GM23338 (cell line): ENCODE results near the gene USP7. TPM values are rescaled to one million over a fixed set of nuclear protein-coding genes. Genes with fewer than 3 reads are reported as not detected.

Experiments used
- ATAC-seq: fragments of 200-7000 bp; cut with Tn5 transposase; 3 replicates; pipeline ENCODE4 v1.9.1; 2020
- DNase-seq: peaks from one replicate; pipeline ENCODE4 v3.0.0-alpha.2; 2015; ENCODE audit warnings: low spot score
- H2AFZ ChIP-seq: fragments of 200-600 bp; sonication (generic); 2 replicates; pipeline ENCODE4 v1.8.0; 2016; ENCODE audit warnings: antibody characterized with exemption, mild to moderate bottlenecking, moderate library complexity
- H3F3A ChIP-seq: fragments of 200-600 bp; sonication (generic); replicated peaks from 2 replicates; pipeline ENCODE4 v1.8.0; 2017; ENCODE audit warnings: antibody characterized with exemption, mixed run types, low read depth
- H3K27ac ChIP-seq: fragments of 200-600 bp; sonication (generic); 2 replicates; pipeline ENCODE4 v1.6.1; 2016; ENCODE audit warnings: low read depth
- H3K27me3 ChIP-seq: fragments of 200-600 bp; sonication (generic); 2 replicates; pipeline ENCODE4 v1.8.0; 2016; ENCODE audit warnings: mild to moderate bottlenecking, mixed run types, moderate library complexity; ENCODE audit not compliant: insufficient read depth
- H3K36me3 ChIP-seq: fragments of 200-600 bp; sonication (generic); 2 replicates; pipeline ENCODE4 v1.8.0; 2016; ENCODE audit warnings: mild to moderate bottlenecking; ENCODE audit not compliant: insufficient read depth
- H3K4me1 ChIP-seq: fragments of 200-600 bp; sonication (generic); 2 replicates; pipeline ENCODE4 v1.8.0; 2016; ENCODE audit warnings: mild to moderate bottlenecking, moderate library complexity; ENCODE audit not compliant: insufficient read depth
- H3K4me2 ChIP-seq: fragments of 200-600 bp; sonication (generic); 2 replicates; pipeline ENCODE4 v1.7.1; 2017; ENCODE audit warnings: mixed run types
- H3K4me3 ChIP-seq: fragments of 200-600 bp; sonication (generic); 2 replicates; pipeline ENCODE4 v1.6.1; 2016; ENCODE audit warnings: mixed run types
- H3K79me2 ChIP-seq: fragments of 200-600 bp; sonication (generic); replicated peaks from 2 replicates; pipeline ENCODE4 v1.8.0; 2017; ENCODE audit warnings: mild to moderate bottlenecking; ENCODE audit not compliant: insufficient read depth
- H3K9me2 ChIP-seq: fragments of 200-600 bp; sonication (generic); 2 replicates; pipeline ENCODE4 v1.8.0; 2017; ENCODE audit not compliant: insufficient read depth
- H4K20me1 ChIP-seq: fragments of 200-600 bp; sonication (generic); replicated peaks from 2 replicates; pipeline ENCODE4 v1.8.0; 2017; ENCODE audit warnings: mild to moderate bottlenecking; ENCODE audit not compliant: insufficient read depth
- H3K27ac Mint-ChIP-seq: 2 replicates; pipeline ENCODE4 v1.8.0; 2020; ENCODE audit warnings: inconsistent platforms, mild to moderate bottlenecking, moderate library complexity, mixed read lengths
- H3K27me3 Mint-ChIP-seq: 3 replicates; pipeline ENCODE4 v1.8.0; 2022; ENCODE audit warnings: low read depth, mild to moderate bottlenecking, moderate library complexity, mixed read lengths, inconsistent platforms; ENCODE audit not compliant: insufficient read depth, poor library complexity
- H3K36me3 Mint-ChIP-seq: 3 replicates; pipeline ENCODE4 v1.8.0; 2021; ENCODE audit warnings: low read depth, mild to moderate bottlenecking, inconsistent platforms, moderate library complexity, mixed read lengths
- H3K4me1 Mint-ChIP-seq: 3 replicates; pipeline ENCODE4 v1.8.0; 2020; ENCODE audit warnings: mild to moderate bottlenecking, inconsistent platforms, mixed read lengths
- H3K4me3 Mint-ChIP-seq: 3 replicates; pipeline ENCODE4 v1.8.0; 2021; ENCODE audit warnings: moderate library complexity, mild to moderate bottlenecking, inconsistent platforms, mixed read lengths
- H3K9me3 Mint-ChIP-seq: 3 replicates; pipeline ENCODE4 v1.8.0; 2020; ENCODE audit warnings: moderate library complexity, mild to moderate bottlenecking, inconsistent platforms, mixed read lengths
- CREB1 ChIP-seq: fragments of 250-450 bp; sonication (Bioruptor Pico); IDR thresholded peaks from 2 replicates; pipeline ENCODE4 v1.5.0; 2020; ENCODE audit warnings: low read depth, mild to moderate bottlenecking, moderate library complexity
- ETS1 ChIP-seq: IDR thresholded peaks from 2 replicates; pipeline ENCODE4 v1.6.1; 2016; ENCODE audit warnings: antibody characterized with exemption
- EZH2phosphoT487 ChIP-seq: fragments of 200-600 bp; sonication (generic); IDR thresholded peaks from one replicate; pipeline ENCODE4 v1.8.1; 2018; ENCODE audit warnings: antibody characterized with exemption; ENCODE audit not compliant: unreplicated experiment
- NANOG ChIP-seq: IDR thresholded peaks from 2 replicates; pipeline ENCODE4 v1.6.1; 2016; ENCODE audit warnings: antibody characterized with exemption, borderline replicate concordance
- POLR2AphosphoS5 ChIP-seq: IDR thresholded peaks from 2 replicates; pipeline ENCODE4 v1.6.1; 2016; ENCODE audit warnings: antibody characterized with exemption, low read depth
- REST ChIP-seq: IDR thresholded peaks from one replicate; pipeline ENCODE4 v1.6.1; 2018; ENCODE audit warnings: antibody characterized with exemption; ENCODE audit not compliant: unreplicated experiment
- STAT1 ChIP-seq: IDR thresholded peaks from one replicate; pipeline ENCODE4 v1.6.1; 2016; ENCODE audit warnings: antibody characterized with exemption; ENCODE audit not compliant: unreplicated experiment
- ZNF114 ChIP-seq: fragments of 250-450 bp; sonication (Bioruptor Pico); IDR thresholded peaks from 2 replicates; pipeline ENCODE4 v1.5.0; 2020; ENCODE audit warnings: mild to moderate bottlenecking, moderate library complexity
- ZNF462 ChIP-seq: fragments of 250-450 bp; sonication (Bioruptor Pico); IDR thresholded peaks from 2 replicates; pipeline ENCODE4 v1.5.0; 2020; ENCODE audit warnings: mild to moderate bottlenecking, moderate library complexity
- polyA plus RNA-seq: library from polyadenylated mRNA; unstranded; fragments of >200 nt; fragmentation: Nextera tagmentation; extraction: Ambion mirVana; gene quantifications from 2 replicates; pipeline ENCODE4 v1.2.1, GENCODE V29; 2016
- total RNA-seq: library from RNA; depleted of rRNA; stranded (reverse); fragments of >200 nt; shearing (Covaris generic); gene quantifications from 2 replicates; pipeline ENCODE4 v1.2.3, GENCODE V29; 2014

Gene USP7
- total and polyA plus RNA-seq, 2 experiments from 2014 or later: 42.3 to 130 TPM

DNA sequence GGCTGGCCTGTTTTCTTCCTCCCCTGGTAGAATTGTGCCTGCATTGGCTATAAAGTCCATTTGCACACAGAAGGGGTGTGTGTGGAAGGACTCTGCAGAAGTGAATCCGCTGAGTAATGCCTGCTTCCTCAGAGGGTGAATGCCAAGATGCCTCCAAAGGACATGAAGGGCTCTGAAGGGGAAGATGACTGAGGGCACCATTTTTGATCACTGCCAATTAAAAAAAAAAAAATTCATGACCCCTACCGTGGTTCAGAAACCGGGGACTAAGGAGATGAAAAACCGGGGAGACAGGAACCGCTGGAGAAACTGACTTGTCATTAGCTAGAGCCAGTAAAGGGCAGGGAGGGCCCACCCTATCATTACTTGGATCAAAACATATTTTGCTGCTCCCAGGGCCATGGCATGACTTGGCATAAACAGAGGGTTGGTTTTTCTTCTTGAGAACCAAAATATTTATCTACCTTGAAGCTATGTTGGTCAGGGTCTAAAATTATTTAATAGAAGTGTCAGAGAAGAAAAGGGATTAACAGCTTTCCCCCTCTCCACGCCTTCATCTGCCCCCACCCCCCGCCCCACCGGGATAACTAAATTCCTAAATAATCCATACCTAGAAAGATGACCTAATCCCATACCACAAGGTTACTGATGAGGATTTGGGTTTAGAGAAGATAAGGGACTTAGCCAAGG, 3.6 kb upstream of the USP7 start (continued):
- TF ChIP-seq REST: no peak

- peak overlapping the region; percentile 26; the same call in 1 of the 2 replicates for H3K4me3 ChIP-seq
- TF ChIP-seq REST (no peak), CREB1 (CRISPR knock-in tag) (no peak), ETS1 (no peak), ZNF462 (no peak), EZH2phosphoT487 (no peak), STAT1 (no peak), POLR2AphosphoS5 (no peak), ZNF114 (CRISPR knock-in tag) (no peak), NANOG (no peak)
These were observed 3.1 kb upstream of the USP7 start for GRCh38 chr16:8966817-8967131.

More at GRCh38 chr16:8966817-8967131, 3.1 kb upstream of the USP7 start:
- Histone ChIP-seq H3K36me3 (no peaks in the 10 kb centered on the region), H3K79me2 (peaks cover 11% of the 10 kb centered on the region), H2AFZ (no peak overlapping the region; the same call in 1 of the 2 replicates), H3K4me1 (peaks cover 37% of the 10 kb centered on the region), H3K9me2 (no peaks in the 10 kb centered on the region), H3F3A (peaks cover 22% of the 10 kb centered on the region), H4K20me1 (no peaks in the 10 kb centered on the region), H3K27ac (peak overlapping the region; percentile 29), H3K27me3 (peaks cover 19% of the 10 kb centered on the region), H3K4me2 (peak overlapping the region; percentile 60)
- peaks cover 7% of the 10 kb centered on the region; the same call in 2 of the 3 replicates for H3K36me3 Mint-ChIP-seq
- H3K9me3 Mint-ChIP-seq: peaks cover 5% of the 10 kb centered on the region; the same call in 2 of the 3 replicates
- H3K27me3 Mint-ChIP-seq: peaks cover 27% of the 10 kb centered on the region
- peak overlapping the region; percentile 44; the same call in 2 of the 3 replicates for H3K4me3 Mint-ChIP-seq
- H3K4me1 Mint-ChIP-seq: peaks cover 32% of the 10 kb centered on the region
- DNase-seq (no peak), ATAC-seq (peak; percentile 11)
- H3K27ac Mint-ChIP-seq: peak overlapping the region; percentile 90
